Muscle layer of colon (tissue), 2 donors: ENCODE results near the gene AKR1C8.
"Not testable (repeated sequence)": the region's sequence is repeated elsewhere in the genome, so short reads cannot be mapped to it uniquely, and the experiment has no call there.

Source experiments
- H3K27ac ChIP-seq: one replicate; pipeline ENCODE4 v1.7.0; 2013; ENCODE audit warnings: low read depth, mild to moderate bottlenecking, low read length, moderate library complexity
- H3K27me3 ChIP-seq, 2 donors: one replicate each; pipeline ENCODE4 v1.7.0; 2013; ENCODE audit warnings: low read length in 2 of 2, mild to moderate bottlenecking in 2 of 2; ENCODE audit not compliant: insufficient read depth in 2 of 2, control insufficient read depth in 1 of 2
- H3K36me3 ChIP-seq: one replicate; pipeline ENCODE4 v1.7.0; 2013; ENCODE audit warnings: mild to moderate bottlenecking, low read length; ENCODE audit not compliant: insufficient read depth
- H3K4me1 ChIP-seq: one replicate; pipeline ENCODE4 v1.7.0; 2013; ENCODE audit warnings: mild to moderate bottlenecking, low read length; ENCODE audit not compliant: insufficient read depth
- H3K4me3 ChIP-seq, 2 donors: one replicate each; pipeline ENCODE4 v1.7.0; 2013; ENCODE audit warnings: low read length in 2 of 2, low read depth in 1 of 2, mild to moderate bottlenecking in 1 of 2, moderate library complexity in 1 of 2
- H3K9ac ChIP-seq: one replicate; pipeline ENCODE4 v1.7.0; 2013; ENCODE audit warnings: low read length
- H3K9me3 ChIP-seq: one replicate; pipeline ENCODE4 v1.7.0; 2013; ENCODE audit warnings: mild to moderate bottlenecking, low read length
- donor health status: abdominal sarcoma.
- donor health status: Adenocarcinoma of cecum.

AKR1C8 gene

DNA sequence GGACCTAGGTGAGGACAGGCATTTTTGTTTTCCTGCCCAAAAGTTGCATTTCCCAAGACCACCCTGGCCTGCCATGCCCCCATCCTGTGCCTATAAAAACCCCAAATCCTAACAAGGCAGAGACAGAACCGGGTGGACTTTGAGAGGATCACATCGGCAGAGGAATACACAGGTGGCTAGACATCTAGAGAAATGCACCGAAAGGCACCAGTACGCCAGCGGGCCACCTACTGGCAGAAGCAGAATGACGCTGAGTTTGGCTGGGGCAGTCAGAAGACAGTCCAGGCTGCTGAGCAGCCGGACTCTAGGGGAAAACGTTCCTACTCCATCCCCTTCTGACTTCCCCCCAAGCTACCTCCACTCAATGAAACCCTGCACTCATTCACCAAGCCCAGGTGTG lies 14.4 kb upstream of the AKR1C8 start:
- no peaks in the 10 kb centered on the region for H3K9me3 ChIP-seq
- no peak overlapping the region for H3K4me3 ChIP-seq

DNA sequence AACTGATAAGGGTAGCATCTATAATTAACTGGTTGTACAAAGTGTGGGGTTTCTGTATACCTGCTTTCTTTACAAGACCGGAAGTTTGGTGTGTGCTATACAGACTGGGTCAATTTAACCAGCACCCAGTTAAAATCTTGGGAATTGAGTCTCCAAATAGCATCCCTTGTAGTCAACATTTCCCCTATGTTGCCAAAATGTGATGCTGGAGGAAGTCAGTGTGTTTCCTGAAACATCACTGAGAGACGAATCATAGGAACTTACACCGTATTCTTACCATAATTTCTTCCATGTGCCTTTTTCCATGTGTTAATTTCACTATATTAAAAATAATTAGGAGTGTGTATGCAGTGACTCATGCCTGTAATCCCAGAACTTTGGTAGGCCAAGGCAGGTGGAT lies 13.4 kb upstream of the AKR1C8 start:
- Histone ChIP-seq H3K27me3 (no peaks in the 10 kb centered on the region), H3K9ac (no peak overlapping the region), H3K27ac (no peak overlapping the region), H3K4me3 (no peak overlapping the region), H3K9me3 (no peaks in the 10 kb centered on the region), H3K36me3 (no peaks in the 10 kb centered on the region), H3K4me1 (no peaks in the 10 kb centered on the region)

More for the DNA sequence above, 14.4 kb upstream of the AKR1C8 start:
- H3K36me3 ChIP-seq: no peaks in the 10 kb centered on the region
- no peaks in the 10 kb centered on the region for H3K4me1 ChIP-seq
- H3K27me3 ChIP-seq: no peaks in the 10 kb centered on the region
- no peak overlapping the region for H3K9ac ChIP-seq
- no peak overlapping the region for H3K27ac ChIP-seq

DNA sequence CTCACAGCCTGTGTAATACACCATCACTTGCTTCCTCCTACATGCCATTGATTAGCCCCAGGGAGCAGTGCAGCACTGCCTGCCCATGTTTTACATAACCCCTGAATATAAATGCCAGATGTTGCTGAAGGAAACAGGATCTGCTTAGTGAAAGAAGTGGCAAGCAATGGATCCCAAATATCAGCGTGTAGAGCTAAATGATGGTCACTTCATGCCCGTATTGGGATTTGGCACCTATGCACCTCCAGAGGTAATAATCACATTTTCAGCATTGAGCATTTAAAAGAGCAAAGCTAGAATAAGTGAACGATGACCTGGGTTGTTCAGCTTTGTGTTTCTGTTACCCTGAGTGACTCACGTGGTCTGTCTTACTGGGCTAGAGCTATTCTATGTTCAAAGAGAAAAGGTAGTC lies 11.8 kb upstream of the AKR1C8 start, which contains the start of gene AKR1C4:
Gene AKR1C4, plus strand, starts transcription at position 136 of the 412 bp plus-strand sequence. Its CDS starts 31 bp downstream, at position 167.
- Histone ChIP-seq H3K4me1 (no peaks in the 10 kb centered on the region), H3K27ac (no peak within 1 kb of the TSS), H3K9me3 (no peaks in the 10 kb centered on the region), H3K27me3 (no peaks in the 10 kb centered on the region), H3K4me3 (no peak within 1 kb of the TSS), H3K36me3 (no peaks in the 10 kb centered on the region), H3K9ac (no peak within 1 kb of the TSS)

DNA sequence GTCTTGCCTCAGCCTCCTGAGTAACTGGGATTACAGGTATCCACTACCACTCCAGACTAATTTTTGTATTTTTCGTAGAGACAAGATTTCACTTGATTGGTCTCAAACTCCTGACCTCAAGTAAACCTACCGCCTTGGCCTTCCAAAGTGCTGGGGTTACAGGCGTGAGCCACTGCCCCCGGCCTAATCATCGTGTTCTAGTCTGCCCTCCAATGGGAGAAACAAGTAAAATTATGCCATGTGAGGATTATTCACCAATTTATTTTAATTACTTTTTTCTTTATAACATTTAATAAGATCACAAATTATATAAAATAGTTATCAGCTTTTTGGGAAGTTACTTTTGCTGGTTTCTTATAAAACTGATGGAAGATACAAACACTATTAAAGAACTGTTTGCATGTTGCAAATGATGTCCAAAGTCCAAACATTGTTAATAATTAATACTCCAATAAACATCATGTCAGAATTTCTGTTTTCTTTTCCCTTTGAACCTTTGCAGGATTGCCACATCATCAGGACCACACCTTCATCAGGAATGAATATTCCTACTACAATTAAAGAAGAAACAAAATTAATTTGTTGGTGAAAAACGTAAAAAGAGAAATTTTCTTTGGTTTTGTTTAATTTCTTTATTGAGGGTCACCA lies 10.9 kb upstream of the AKR1C8 start:
- no peak overlapping the region for H3K9ac ChIP-seq
- H3K4me3 ChIP-seq: no peak overlapping the region
- H3K27ac ChIP-seq: no peak overlapping the region

DNA sequence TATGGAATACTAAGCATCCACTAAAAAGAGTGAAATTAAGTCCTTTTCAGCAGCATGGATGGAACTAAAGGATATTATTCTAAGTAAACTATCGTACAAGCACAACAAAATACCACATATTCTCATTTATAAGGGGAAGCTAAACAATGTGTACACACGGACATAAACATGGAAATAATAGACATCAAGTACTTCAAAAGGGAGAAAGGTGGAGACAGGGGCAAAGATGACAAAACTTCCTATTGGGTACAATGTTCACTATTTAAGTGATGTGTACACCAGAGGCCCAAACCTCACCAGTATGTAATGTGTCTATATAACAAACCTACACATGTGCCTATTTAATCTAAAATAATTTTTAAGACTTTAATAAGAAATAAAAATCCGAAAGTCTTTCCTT lies 9.5 kb upstream of the AKR1C8 start:
- H3K4me1 ChIP-seq: no peaks in the 10 kb centered on the region
- no peaks in the 10 kb centered on the region for H3K27me3 ChIP-seq
- H3K27ac ChIP-seq: no peak overlapping the region
- H3K9ac ChIP-seq: no peak overlapping the region
- no peaks in the 10 kb centered on the region for H3K9me3 ChIP-seq
- H3K36me3 ChIP-seq: no peaks in the 10 kb centered on the region
- no peak overlapping the region for H3K4me3 ChIP-seq

More for the DNA sequence above, 10.9 kb upstream of the AKR1C8 start:
- H3K27me3 ChIP-seq: no peaks in the 10 kb centered on the region
- no peaks in the 10 kb centered on the region for H3K9me3 ChIP-seq
- H3K36me3 ChIP-seq: no peaks in the 10 kb centered on the region
- H3K4me1 ChIP-seq: no peaks in the 10 kb centered on the region

DNA sequence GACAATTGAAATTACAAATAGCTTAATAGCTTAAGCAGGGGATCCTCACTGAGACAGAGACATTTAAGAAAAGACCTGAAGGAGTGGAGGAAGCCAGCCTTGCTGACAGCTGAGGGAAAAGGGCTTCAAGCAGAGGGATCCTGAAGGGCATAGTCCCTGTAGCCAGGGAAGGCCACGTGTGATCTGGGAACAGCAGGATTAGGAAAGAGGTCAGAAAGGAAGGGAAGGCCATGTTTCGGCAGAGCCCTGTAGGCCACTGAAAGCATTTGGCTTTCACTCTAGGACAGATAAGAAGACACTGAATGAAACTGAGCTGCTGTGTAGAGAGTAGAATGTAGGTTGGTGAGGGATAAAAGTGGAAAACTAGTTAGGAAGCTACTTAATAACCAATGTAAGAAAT lies 3.4 kb upstream of the AKR1C8 start:
- H3K36me3 ChIP-seq: no peaks in the 10 kb centered on the region
- H3K9ac ChIP-seq: no peak overlapping the region
- H3K9me3 ChIP-seq: no peaks in the 10 kb centered on the region
- no peak overlapping the region for H3K27ac ChIP-seq
- H3K27me3 ChIP-seq: no peaks in the 10 kb centered on the region
- no peak overlapping the region for H3K4me3 ChIP-seq
- H3K4me1 ChIP-seq: no peaks in the 10 kb centered on the region

DNA sequence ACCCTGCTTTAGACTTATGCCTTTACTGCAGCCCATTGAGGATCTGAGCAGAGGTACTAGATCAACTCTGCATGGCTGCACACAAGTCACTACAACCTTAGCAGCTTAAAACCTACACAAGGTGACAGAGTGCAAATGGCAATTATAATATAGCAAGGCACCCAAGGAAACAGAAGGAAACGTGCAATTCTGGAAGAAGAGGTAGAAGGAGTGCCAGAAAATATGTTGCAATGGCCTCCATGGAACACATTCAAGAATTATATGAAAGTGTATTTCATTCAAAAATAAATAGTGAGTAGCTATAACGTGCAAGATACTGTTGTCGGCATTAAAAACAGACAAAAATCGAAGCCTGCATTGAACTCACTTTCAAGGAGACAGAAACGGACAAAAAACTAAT lies 2.9 kb upstream of the AKR1C8 start:
- H3K27me3 ChIP-seq: no peaks in the 10 kb centered on the region
- H3K27ac ChIP-seq: no peak overlapping the region
- no peak overlapping the region for H3K4me3 ChIP-seq
- H3K36me3 ChIP-seq: no peaks in the 10 kb centered on the region
- no peak overlapping the region for H3K9ac ChIP-seq
- no peaks in the 10 kb centered on the region for H3K9me3 ChIP-seq
- H3K4me1 ChIP-seq: no peaks in the 10 kb centered on the region

DNA sequence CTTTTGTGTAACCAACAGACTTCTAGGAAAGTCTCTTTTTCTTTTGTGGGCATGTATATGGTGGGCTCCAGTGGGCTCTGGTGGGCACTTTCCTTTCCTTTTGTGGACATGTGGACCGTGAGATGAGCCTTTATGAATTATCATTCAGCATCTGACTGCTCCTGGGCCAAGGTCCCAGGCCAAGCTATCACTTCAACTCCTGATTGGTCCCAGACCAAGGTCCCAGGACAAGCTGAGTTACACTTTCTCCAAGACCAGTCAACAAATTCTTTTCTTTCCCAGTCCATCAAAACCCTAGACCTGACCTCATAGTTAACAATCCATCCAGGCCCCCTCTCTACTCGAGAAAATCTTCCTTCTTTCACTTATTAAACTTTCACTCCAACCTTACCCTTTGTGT lies 1.0 kb downstream of the AKR1C8 start:
- no peak overlapping the region for H3K4me3 ChIP-seq
- no peak overlapping the region for H3K9ac ChIP-seq
- no peaks in the 10 kb centered on the region for H3K9me3 ChIP-seq

DNA sequence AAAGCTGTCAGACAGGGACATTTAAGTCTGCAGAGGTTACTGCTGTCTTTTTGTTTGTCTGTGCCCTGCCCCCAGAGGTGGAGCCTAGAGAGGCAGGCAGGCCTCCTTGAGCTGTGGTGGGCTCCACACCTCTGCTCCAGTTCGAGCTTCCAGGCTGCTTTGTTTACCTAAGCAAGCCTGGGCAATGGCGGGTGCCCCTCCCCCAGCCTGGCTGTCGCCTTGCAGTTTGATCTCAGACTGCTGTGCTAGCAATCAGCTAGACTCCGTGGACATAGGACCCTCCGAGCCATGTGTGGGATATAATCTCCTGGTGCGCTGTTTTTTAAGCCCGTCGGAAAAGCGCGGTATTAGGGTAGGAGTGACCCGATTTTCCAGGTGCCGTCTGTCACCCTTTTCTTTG lies 4.4 kb downstream of the AKR1C8 start:
- not testable (repeated sequence) for H3K27ac ChIP-seq, H3K4me3 ChIP-seq, H3K27me3 ChIP-seq, H3K9me3 ChIP-seq, H3K9ac ChIP-seq, H3K4me1 ChIP-seq, H3K36me3 ChIP-seq

More for the DNA sequence above, 1.0 kb downstream of the AKR1C8 start:
- no peak overlapping the region for H3K27ac ChIP-seq
- H3K27me3 ChIP-seq: no peaks in the 10 kb centered on the region
- no peaks in the 10 kb centered on the region for H3K4me1 ChIP-seq
- H3K36me3 ChIP-seq: no peaks in the 10 kb centered on the region

DNA sequence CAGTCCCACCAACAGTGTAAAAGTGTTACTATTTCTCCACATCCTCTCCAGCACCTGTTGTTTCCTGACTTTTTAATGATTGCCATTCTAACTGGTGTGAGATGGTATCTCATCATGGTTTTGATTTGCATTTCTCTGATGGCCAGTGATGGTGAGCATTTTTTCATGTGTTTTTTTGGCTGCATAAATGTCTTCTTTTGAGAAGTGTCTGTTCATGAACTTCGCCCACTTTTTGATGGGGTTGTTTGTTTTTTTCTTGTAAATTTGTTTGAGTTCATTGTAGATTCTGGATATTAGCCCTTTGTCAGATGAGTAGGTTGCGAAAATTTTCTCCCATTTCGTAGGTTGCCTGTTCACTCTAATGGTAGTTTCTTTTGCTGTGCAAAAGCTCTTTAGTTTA lies 9.4 kb downstream of the AKR1C8 start:
- H3K9ac ChIP-seq, H3K27ac ChIP-seq, H3K4me1 ChIP-seq, H3K9me3 ChIP-seq, H3K36me3 ChIP-seq, H3K4me3 ChIP-seq, H3K27me3 ChIP-seq: not testable (repeated sequence)

DNA sequence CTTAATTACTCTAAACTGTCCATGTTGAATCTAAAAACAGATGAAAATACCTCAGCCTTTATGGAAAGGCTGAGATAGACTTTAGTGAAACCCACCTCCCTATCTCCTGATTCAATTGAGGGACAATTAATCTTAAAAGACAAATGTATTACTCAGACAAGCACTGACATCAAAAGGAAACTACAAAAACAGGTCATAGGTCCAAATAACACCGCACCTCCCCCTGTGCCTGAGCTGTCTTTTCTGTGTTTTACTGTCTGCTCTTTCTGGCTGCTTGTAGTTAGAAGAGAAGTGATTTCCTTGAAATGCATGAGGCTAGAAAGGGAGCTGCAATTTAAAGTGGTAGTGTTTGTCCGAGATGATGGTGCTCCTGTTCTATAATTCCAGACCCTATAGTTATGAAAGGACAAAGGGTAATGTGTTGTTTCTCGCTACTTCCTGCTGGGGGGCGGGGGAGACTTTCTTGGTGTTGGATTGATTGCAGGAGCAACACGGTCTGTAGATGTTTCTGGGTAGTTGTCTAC lies 16.0 kb downstream of the AKR1C8 start:
- H3K4me1 ChIP-seq: no peaks in the 10 kb centered on the region
- H3K9me3 ChIP-seq: peaks cover 11% of the 10 kb centered on the region
- no peak overlapping the region for H3K4me3 ChIP-seq
- H3K36me3 ChIP-seq: no peaks in the 10 kb centered on the region
- no peaks in the 10 kb centered on the region for H3K27me3 ChIP-seq
- no peak overlapping the region for H3K27ac ChIP-seq
- no peak overlapping the region for H3K9ac ChIP-seq

DNA sequence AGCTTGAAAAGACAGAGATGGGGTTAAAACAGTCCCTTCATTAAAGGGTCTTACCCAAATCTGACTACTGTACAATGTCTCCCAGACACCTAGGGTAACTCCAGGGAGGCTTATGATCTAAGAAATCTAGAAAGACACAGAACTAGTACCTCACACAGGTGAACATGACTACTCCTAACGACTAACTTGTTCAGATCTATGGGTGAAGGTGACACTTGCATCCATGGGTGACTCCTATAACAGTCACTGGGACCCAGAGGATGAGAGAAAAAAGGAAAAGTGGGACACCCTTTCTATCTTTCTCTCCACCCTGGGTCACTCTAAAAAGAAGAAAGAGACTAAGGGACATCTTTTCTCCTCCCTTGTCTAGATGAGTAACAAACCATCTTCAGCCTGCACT lies 19.2 kb downstream of the AKR1C8 start:
- H3K4me1 ChIP-seq: no peaks in the 10 kb centered on the region
- H3K9ac ChIP-seq: no peak overlapping the region
- H3K9me3 ChIP-seq: peaks cover 11% of the 10 kb centered on the region
- no peaks in the 10 kb centered on the region for H3K36me3 ChIP-seq
- H3K27me3 ChIP-seq: no peaks in the 10 kb centered on the region
- no peak overlapping the region for H3K27ac ChIP-seq
- H3K4me3 ChIP-seq: no peak overlapping the region
